ENCODE results near the gene TARBP1.
"Not testable (repeated sequence)": the region's sequence is repeated elsewhere in the genome, so short reads cannot be mapped to it uniquely, and the experiment has no call there.

Gene TARBP1, protein sequence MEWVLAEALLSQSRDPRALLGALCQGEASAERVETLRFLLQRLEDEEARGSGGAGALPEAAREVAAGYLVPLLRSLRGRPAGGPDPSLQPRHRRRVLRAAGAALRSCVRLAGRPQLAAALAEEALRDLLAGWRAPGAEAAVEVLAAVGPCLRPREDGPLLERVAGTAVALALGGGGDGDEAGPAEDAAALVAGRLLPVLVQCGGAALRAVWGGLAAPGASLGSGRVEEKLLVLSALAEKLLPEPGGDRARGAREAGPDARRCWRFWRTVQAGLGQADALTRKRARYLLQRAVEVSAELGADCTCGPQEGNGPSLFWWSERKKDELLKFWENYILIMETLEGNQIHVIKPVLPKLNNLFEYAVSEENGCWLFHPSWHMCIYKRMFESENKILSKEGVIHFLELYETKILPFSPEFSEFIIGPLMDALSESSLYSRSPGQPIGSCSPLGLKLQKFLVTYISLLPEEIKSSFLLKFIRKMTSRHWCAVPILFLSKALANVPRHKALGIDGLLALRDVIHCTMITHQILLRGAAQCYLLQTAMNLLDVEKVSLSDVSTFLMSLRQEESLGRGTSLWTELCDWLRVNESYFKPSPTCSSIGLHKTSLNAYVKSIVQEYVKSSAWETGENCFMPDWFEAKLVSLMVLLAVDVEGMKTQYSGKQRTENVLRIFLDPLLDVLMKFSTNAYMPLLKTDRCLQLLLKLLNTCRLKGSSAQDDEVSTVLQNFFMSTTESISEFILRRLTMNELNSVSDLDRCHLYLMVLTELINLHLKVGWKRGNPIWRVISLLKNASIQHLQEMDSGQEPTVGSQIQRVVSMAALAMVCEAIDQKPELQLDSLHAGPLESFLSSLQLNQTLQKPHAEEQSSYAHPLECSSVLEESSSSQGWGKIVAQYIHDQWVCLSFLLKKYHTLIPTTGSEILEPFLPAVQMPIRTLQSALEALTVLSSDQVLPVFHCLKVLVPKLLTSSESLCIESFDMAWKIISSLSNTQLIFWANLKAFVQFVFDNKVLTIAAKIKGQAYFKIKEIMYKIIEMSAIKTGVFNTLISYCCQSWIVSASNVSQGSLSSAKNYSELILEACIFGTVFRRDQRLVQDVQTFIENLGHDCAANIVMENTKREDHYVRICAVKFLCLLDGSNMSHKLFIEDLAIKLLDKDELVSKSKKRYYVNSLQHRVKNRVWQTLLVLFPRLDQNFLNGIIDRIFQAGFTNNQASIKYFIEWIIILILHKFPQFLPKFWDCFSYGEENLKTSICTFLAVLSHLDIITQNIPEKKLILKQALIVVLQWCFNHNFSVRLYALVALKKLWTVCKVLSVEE (N-terminal part only)

DNA sequence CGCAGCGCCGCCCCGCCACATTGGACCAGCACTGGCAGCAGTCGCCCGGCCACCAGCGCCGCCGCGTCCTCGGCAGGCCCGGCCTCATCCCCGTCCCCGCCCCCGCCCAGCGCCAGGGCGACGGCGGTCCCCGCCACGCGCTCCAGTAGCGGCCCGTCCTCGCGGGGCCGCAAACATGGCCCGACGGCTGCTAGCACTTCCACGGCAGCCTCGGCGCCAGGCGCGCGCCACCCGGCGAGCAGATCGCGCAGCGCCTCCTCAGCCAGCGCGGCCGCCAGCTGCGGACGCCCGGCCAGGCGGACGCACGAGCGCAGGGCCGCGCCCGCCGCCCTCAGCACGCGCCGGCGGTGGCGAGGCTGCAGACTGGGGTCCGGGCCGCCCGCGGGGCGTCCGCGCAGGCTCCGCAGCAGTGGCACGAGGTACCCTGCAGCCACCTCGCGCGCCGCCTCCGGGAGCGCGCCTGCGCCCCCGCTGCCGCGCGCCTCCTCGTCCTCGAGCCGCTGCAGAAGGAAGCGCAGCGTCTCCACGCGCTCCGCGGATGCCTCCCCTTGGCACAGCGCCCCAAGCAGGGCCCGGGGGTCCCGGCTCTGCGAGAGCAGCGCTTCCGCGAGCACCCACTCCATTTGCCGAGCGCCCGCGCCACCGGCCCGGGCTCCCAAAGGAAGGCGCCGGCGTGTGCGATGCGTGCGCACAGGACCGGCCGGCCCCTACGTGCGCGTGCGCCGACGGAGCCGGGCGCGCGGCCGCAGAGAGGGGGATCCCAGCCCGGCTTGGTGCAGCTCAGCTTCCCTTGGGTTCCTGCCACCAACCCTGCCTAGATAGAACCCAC is at the start of gene TARBP1:
Gene TARBP1, minus strand, starts transcription at position 699 of the 829 bp plus-strand sequence. Its CDS starts 76 bp downstream, at position 623.
- peak; percentile 73 for DNase-seq (ENCODE audit: low read depth)

DNA sequence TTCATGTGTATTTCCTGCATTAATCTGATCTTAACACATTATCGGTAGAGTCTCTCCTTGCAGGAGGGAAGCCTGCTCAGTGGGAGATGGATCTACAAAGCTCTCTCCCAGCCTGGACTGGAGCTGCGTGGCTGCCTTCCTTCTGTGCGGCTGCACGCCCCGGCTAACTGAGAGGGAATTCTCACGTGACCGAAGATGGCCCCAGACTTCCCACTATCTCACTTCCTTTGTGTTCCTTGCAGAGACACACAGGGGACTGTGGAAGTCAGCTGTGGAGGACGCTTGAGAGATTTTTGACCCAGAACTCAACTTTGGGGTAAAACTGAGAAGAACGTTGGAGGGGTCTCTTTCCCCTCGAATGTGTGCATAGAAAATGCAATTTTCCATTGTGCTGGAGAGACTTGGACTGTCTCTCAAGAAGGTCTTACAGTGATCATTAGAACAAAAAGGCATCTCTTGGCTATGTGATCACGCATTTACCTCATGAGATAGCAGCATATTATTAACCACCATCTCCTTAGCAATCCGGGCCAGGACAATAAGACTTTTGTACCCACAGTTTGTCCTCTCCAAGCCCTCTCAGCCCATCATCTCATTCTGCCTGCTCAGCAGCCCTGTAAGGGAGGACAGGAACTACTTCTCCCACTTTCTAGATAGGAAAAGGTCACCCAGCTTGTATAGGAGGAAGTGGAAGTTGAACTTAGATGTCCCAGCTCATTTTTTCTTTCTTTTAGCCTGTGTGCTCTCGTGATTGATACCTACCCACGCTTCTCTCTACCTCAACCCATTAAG is 49.3 kb upstream of the TARBP1 start:
- DNase-seq (ENCODE audit: low read depth), result no peak

DNA sequence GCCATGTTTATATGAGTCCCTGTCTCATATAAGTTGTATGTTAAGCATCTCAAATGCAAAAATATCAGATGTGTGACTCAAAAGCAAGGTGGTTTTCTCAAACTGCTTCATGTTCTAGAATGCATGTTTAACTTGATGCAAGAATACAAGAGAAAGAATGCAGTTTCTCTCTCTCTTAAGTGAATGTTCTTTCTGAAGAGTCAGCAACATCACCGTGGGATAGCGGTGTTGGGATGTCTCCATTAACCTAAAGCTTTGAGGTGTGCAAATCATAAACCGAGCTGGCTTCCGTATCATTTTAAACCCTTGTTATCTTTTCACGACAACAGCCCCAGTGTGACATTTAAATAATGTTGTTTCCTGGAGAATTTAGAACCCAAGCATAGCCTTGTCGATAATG is 48.4 kb upstream of the TARBP1 start:
- DNase-seq (ENCODE audit: low read depth), result no peak

DNA sequence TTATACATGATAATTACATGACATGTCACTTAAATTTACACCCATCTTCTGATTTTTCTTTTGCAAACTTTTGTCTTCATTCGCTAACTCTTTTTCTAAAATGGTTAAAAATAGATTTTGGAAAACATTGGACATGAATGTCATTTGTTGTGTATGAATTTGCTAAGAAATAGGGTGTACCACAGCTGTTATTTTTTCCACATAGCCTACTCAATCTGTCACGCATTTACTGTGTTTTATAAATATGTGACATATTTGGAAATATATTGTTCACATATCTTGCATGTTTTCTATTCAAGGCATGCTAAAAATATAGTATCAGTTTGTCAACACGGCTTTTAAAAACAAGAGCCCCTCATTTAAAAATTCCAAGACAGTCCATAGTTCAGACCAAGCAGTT is 47.9 kb upstream of the TARBP1 start:
- DNase-seq (ENCODE audit: low read depth), result no peak

DNA sequence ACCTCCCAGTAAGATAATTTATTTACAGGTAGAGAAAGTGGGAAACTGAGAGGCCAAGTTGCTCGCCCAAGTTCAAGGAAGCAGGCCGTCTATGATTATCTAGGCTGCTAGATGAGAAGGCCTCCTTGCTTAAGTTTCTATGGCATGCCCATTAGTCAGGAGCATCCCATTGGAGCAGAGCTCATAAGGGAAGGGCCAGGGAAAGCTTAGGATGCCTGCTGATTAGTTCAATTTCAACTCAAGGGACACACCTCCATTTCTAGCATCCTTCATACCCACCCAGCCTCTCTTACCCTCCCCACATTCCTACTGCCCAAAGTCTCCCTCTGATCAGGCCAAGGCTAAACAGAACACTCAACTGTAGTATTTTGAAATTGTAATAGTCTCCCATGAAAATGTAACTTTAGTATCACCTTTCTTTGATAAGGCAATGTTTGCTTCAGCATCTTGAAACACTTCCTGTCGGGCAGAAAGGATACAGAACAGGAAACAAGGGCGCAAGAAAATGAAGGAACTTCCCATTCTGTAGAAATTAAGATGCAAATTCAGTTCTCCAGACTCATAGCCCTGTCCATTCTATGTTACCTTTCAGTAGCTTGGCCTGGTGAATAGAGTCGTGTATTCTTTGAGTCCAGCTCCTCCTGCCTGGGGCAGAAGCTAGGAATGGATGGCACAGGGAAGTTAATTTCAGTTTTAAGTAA is 46.3 kb upstream of the TARBP1 start:
- no peak for DNase-seq (ENCODE audit: low read depth)

DNA sequence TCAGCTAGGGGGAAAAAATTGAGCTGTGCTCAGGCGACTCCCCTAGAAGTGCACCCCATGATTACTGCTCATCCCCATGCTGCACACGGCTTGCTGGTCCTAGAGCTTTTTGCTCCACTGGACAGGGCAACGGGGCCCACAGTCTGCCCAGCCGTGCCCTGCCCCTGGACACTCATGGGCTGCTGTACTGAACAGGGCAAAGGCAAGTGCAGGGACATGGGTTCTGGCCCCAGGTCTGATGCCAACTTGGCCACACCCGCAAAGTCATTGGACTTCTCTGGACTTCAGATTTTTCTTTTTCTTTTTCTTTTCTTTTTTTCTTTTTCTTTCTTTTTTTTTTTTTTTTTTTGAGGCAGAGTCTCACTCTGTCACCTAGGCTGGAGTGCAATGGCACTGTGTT is 42.9 kb upstream of the TARBP1 start:
- no peak for DNase-seq (ENCODE audit: low read depth)

DNA sequence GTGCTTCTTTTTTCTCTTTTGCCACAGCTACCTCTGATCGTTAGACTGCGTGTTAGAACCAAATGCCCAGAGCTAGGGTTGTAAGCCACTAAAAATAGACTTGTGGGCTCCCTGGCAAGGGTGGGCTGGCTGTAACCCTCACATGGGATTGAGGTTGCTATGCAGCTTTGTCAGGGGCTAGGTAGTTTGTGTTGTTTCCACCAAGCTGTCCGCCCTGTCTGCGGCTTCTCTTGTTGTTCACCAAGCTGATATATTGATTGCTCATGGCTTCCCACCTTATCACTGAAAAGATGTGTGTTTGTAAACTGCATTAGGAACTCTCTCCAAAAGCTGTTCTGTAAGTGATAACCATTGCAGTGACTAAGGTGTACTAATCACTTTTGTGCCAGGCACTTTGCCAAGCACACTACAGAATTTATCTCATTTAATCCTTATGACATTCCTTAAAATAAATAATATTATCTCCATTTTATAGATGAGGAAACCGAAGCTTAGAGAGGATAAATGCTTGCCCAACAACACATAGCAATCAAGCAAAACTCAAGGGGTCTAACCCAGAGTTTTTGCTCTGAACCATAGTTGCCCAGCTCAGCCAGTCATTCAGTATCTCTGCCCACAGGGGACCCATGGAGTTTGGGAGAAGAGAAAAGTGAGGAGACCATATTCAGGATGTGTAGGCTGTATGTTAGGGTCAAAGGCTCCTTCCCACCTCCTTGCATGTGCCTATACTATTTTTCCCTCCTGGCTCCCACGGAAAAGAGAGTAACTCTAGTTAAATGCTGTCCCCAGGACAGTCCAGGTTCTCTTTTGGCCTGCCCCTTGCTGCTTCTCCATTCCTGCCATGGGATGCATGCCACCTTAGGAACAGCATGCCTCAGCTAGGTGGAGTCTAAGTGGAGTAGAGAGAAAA is 42.2 kb upstream of the TARBP1 start:
- no peak for DNase-seq (ENCODE audit: low read depth)

DNA sequence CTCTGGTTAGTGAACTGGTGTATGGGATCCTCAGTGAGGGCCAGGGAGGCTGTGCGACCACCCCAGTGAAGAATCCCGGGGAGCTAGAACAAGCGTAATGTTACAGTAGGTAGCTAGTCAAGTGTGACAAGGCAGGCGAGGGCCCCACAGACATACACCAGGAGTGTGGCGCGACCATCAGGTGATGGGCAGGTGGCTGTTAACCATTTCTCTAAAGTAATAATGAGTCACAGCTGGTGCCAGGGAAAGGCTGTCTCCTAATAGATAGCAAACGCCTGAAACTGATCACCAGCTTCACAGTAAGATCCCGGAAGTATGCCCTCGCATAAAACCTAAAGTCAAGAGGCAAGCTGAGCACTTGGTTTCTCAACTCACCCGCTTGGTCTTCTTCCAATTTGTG is 40.5 kb upstream of the TARBP1 start:
- no peak for DNase-seq (ENCODE audit: low read depth)

DNA sequence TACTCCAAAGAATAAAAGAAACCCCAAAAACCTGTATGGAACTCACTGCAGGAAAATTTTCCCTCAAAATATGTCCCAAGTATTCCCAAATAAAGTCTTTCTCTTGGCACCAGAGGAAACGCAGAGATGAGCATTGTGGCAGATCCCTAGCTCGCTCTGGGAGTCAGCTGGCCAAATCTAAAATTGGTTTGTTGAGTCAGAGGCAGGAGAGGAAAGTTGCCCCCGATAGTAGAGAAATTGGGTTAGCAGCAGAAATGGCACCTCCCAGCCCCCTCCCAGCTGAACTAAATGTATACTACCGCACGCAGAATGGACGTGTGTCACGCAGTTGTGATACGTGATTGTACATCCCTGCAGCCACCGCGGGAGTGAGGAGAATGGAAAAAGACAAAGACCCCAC is 39.9 kb upstream of the TARBP1 start:
- no peak for DNase-seq (ENCODE audit: low read depth)

DNA sequence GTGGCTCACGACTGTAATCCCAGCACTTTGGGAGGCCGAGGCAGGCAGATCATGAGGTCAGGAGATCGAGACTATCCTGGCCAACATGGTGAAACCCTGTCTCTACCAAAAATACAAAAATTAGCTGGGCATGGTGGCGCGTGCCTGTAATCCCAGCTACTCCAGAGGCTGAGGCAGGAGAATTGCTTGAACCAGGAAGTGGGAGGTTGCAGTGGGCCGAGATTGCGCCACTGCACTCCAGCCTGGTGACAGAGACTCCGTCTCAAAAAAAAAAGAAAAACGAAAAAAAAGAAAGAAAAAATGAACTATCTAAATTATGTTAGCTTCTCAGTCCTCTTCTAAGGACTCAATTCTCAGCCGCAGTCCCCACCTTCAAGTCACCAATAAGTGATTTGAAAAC is 39.1 kb upstream of the TARBP1 start:
- not testable (repeated sequence) for DNase-seq (ENCODE audit: low read depth)

DNA sequence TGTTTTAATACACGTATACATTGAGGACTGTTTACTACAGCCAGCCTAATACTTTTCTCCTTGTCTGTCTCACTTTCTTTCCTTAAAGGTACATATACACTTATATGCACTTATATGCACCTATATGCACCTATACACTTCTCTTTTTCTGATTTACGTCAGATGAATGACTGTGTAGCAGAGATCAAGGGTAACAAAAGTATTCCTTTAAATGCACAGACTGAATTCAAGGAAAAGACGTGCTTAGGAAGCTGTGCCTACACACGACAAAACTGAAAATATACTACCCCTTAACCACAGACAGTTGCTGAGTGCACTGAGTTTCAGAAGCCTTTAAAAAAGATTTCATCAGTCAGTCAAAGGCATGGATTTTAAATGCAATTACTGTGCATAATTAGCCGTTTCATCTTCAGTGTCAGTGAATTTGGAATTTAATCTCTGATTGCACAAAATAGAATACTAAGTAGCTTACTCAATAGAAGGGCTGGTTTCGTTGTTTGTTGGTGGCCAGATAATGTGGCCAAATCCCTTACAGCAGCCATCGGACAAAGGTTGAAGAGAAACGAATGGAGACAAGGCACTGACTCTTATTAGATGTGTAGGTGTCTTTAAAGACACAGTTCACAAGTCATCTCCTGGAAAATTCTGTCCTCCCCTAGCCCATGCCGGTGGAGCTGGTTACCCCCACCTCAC is 38.3 kb upstream of the TARBP1 start:
- no peak for DNase-seq (ENCODE audit: low read depth)

DNA sequence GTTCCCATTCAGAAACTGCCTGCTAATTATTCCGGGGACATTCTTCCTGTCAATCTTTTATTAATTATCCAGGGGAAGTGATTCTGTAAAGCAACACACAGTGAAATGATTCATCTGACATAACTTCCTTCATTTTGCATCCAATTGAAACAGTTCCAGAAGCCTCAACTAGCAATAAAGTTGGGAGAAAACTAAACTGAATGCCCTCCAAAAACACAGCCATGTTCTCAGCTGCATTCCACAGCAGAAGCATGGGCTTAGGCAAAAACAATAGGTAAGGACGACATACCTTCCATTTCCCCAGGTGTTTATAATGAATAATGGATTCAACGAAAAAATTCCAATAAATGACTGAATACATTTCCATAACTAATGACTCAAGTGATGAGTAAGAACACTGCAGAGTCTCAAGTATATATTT is 36.9 kb upstream of the TARBP1 start:
- no peak for DNase-seq (ENCODE audit: low read depth)

DNA sequence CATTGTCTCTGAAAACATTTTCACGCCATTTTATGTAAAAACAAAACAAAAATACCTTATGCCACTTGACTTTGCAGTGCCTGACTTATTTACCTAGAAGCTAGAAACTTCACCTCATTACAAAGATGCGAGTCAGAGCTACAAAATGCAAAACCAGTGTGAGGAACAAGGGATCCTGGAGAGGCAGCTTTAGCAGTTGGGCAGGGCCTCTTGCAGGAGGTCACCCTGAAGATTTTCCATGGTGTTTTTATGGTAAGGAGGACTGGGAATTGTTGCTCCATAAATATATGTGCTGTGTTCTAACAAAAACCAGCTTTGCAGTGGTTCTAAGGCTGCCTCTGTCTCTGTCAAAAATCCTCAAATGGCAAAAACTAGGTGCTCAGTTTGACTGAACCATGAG is 36.4 kb upstream of the TARBP1 start:
- DNase-seq (ENCODE audit: low read depth), result no peak

DNA sequence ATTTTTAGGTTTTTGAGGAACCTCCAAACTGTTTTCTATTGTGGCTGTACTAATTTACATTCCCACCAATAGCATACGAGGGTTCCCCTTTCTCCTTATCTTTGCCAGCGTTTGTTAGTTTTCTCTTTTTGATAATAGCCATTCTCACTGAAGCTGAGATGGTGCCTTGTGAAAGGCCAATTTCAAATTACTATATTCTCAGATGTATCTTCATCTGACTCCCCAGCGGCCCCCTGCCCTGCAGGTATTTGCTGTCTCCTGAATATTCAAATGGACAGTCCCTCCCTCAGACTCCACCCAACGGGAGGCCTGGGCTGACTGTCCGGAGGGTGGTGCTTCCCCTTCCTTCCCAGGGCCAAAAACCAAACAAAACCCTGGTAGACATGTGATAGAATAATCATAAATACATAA is 33.5 kb upstream of the TARBP1 start:
- DNase-seq (ENCODE audit: low read depth), result no peak

DNA sequence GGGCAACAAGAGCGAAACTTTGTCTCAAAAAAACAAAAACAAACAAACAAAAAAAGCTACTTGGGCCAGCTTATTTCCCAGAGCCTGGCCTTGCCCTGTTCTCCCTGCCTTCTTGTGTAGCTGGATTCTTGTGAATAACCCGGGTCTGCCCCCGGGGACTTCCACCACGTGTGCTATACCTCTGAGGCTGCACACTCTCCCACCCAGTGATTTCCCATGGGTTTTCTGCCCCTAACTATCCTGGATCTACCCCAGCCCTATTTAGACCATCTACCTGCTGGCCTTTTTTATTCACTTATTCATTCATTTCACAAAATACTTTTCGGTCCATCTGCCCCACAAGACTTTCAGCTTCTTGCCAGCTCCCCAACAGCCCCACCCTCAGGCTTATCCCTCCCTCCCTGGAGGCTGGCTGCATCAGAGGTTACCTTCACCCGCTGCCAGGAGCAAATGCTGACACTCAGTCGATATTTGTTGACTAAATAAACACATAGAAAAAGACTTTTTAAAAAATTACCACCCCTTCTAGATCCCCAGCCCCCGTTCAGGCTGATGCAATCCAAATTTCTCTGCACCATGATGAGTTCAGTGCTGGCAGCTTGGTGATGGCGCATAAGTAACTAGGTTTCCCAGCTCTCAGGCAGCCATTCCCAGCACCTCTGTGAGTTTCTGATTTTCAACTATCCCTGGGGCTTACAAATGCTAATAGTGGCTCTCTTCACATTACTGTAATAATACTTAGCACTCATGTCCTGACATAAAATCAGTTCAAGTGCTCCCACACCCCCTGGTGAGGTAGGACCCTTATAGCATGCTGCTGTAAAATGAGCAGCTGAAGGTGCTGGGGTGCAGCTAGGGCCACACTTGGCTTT is 30.7 kb upstream of the TARBP1 start:
- no peak for DNase-seq (ENCODE audit: low read depth)

DNA sequence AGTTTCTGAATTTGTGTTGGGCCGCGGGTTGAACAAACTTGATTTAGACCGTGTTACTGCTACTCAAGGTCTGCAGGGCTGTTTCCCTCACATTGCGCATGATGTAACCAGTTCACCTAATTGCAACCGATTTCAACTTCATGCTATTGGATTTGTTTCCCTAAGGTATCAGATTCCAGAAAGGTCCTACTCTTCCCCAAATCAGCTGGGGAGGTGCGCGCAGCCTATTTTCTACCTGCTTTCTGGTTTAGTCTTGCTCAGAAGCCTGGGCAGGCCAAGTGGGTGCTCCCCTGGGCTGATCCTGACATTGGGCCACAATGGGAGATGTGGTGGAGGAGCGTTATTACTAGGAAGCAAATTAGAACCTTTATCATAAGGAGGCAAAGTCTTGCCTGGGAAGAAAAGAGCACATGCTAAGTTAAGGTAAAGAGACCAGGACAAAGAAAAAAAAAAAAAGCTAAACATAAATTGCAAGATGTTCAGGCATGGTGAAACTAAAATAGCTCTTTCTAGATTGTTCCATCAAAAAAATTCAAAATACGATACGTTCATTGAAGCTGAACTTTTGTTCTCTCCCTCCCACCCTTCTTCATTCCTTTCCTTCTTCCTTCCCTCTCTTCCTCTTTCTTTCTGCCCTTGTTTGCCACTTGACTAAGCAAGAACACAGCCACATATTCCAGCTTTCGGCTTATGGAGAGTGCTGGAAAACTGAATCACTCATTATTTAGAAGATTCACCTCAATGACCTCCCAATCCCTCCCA is 28.8 kb upstream of the TARBP1 start:
- no peak for DNase-seq (ENCODE audit: low read depth)

Measured in stimulated activated CD8-positive, alpha-beta memory T cell treated with anti-CD3 and anti-CD28 coated beads, Interleukin-12 subunit alpha, Interleukin-12 subunit beta, amount 100 ng/mL, for 4 hours (primary cell).